ENCODE data around the gene ZFP62. TPM values are rescaled to one million over a fixed set of nuclear protein-coding genes. Genes with fewer than 3 reads are reported as not detected.
"Not testable (repeated sequence)": the region's sequence is repeated elsewhere in the genome, so short reads cannot be mapped to it uniquely, and the experiment has no call there.

The ZFP62 gene
- total RNA-seq, 1 experiment from 2014 or later: 16.9 TPM

DNA sequence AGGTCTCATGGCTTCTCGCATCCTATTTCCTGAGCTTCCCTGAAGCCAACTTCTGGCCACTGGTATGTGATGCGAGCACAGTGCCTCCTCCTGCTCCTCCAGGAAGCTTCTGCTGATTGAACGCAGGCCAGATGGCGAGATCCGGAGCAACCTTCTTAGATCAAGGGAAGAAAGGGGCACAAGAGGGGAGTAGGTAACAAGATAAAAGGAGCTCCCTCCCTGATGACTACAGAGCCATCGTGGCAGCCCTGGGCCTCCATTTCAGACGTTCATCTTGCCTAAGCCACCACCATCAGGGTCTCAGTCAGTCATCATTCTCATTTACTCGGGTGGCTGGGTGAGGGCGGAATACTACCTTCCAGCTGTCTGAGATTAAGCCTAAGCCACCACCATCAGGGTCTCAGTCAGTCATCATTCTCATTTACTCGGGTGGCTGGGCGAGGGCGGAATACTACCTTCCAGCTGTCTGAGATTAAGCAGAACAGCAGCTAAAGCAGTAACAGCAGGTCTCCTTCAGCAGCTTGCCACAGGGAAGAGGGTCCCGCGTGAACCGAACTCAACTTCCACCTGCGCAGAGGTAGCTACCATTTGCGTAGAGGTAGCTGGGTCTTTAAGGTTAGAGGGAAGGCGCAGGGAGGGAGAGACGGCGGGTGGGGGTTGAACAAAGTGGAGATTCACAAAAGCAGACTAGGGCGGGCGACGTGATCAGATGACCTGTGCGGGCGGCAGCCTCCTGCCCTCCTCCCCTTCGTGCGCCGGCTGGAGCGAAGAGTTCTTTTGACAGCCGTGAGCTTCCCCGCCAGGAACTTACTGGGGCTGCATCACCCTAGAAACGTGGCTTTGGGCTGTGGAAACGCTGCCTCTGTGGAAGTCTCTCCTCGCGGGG lies 30.6 kb downstream of the ZFP62 start:
- peak; percentile 47 for DNase-seq (ENCODE audit: low read depth)

DNA sequence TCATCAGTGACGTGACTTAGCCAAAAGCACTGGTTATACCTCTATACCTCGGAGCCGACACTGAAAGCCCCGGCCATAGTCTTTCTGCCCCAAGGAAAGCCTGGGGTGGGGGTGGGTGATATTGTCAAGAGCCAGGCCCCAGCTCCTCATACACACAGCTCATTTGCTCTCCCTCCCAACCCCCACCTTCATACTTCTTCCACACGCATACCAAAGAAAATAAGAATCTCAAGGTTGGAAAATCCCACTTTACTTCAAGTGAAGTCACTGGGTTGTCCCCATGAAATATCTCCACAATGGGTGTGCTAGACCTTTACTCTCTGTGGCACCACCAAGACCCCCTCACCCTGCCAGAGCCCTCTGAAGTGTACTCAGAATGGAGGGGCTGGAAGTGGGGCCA lies 31.4 kb downstream of the ZFP62 start:
- DNase-seq (ENCODE audit: low read depth): no peak

DNA sequence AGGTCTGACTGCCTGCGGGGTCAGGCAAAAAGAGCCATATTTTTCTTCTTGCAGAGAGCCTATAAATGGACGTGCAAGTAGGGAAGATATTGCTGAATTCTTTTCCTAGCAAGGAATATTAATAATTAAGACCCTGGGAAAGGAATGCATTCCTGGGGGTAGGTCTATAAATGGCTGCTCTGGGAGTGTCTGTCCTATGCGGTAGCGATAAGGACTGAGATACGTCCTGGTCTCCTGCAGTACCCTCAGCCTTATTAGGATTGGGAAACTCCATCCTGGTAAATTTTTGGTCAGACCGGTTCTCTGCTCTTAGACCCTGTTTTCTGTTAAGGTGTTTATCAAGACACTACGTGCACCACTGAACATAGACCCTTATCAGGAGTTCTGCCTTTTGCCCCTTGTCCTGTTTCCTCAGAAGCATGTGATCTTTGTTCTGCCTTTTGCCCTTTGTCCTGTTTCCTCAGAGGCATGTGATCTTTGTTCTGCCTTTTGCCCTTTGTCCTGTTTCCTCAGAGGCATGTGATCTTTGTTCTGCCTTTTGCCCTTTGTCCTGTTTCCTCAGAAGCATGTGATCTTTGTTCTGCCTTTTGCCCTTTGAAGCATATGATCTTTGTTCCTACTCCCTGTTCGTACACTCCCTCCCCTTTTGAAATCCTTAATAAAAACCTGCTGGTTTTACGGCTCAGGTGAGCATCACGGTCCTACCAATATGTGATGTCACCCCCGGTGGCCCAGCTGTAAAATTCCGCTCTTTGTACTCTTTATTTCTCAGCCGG lies 32.1 kb downstream of the ZFP62 start:
- not testable (repeated sequence) for DNase-seq (ENCODE audit: low read depth)

DNA sequence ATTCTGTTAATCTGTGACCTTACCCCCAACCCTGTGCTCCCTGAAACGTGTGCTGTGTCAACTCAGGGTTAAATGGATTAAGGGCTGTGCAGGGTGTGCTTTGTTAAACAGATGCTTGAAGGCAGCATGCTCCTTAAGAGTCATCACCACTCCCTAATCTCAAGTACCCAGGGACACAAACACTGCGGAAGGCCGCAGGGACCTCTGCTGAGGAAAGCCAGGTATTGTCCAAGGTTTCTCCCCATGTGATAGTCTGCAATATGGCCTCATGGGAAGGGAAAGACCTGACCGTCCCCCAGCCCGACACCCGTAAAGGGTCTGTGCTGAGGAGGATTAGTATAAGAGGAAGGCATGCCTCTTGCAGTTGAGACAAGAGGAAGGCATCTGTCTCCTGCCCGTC lies 33.7 kb downstream of the ZFP62 start:
- not testable (repeated sequence) for DNase-seq (ENCODE audit: low read depth)

DNA sequence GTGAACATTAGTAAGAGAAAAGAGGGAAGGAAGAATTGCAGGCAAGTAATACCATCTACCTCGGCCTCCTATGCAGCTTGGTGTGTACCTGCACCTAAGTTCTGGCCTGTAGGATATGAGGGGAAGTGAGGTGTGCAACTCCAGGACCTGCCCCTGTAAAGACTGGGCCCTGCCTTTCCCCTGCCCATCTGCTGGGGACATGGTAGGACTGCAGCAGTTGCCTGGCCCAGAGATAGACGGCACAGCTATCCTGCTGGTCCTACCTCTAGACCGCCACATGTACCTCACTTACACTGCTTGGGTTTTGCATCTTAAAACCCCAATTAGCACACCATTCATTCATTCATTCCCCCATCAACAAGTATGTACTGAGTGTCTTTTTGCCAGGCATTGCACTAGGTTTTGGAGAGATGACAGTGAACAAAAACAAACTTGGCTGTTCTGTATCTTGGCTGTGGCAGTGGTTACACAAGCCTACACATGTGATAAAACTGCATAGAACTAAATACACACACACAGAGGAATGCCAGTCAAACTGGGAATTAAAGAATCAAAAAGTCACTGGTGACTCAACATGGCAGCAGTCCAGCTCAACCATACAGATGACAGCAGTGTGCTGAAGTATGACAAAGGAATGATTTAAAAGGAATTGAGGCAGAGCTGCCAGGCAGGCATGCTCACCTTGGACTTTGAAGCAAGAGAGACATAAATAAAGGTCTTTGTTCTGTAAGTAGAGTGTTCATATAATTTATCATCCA lies 35.1 kb downstream of the ZFP62 start:
- peak; percentile 90 for DNase-seq (ENCODE audit: low read depth)

DNA sequence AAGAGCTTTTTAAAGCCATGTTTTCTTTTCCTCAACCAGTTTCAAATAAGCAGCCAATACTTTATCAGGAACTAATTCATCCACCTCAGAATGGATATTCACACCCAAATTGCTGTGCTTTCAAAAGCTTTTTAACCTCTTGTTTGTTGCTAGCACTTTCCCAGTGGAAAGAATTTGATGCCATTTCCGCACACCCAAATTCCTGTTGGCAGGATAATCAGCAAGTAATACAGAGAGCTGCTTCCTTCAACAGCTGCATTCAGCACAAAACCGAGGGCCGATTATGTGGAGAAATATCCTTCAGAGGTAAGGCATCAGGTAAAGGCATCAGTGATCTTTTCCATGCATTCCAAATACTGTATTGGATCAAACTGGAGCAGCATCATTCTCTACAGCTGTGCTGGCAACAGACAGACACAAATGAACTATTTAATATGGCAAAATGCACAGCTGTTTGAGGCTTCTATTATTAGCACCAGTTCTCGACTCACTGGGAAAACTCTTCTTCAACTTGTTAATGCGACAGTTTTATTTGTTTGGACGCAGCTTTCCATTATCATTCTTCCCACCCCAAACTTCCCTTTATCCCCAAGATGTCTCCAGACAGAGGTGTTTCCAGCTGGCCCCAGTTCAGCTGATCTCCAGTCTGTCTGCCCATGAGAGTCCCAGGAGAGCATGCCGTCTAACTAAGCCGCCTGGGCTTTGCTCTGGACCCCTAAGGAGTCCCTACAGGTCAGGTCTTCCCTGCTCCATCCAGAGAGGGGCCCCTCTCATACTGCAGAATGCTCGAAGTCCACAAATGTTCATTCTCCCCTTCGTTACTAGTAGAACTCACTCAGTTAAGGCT lies 36.2 kb downstream of the ZFP62 start:
- no peak for DNase-seq (ENCODE audit: low read depth)

DNA sequence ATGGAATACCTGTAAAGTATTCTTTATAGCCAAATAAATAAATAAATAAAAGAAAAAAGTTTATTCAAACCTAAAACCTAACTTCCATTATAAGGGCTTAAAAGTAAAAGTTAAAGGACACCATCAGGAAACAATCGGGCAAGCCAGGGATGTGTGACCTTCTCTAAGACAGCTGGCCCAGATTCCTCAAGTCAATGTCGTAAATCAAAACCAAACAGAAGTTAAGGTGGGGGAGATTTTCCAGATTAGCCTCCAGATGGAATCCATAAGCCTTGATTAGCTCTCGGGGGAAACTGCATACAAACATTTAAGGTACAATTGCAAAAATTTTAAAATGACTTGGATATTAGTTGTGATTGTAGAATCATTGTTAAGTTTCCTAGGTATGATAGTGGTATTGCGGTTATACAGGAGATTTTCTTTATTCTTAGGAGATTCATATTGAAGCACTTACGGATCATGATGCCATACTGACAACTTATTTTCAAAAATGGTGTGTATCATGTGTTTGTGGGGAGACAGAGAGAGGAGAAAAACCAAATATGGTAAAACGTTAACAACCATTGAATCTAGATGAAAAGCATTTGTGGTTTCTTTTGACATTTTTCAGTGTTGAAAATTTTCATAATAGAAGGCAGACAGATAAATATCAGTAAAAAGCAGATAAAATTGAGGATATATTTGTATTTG lies 37.0 kb downstream of the ZFP62 start:
- no peak for DNase-seq (ENCODE audit: low read depth)

DNA sequence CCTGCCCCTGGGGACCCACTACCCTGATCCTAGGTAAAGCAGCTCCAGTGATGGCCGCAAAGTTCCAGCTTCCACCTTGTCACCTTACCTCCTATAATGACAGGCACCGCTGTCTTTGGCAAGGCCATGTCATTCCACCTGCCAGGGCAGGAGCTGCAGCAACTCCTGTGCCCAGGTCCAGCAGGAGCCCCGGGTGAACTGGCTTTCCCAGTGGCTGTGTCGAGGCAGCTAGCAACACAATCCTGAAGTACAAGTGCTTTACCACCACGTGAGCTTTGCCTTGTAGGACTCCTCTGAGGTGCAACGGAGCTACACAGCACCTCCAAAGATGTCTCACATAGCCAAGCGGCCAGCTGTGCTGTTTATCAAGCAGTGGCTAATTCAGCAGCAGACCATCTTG lies 37.7 kb downstream of the ZFP62 start:
- no peak for DNase-seq (ENCODE audit: low read depth)

DNA sequence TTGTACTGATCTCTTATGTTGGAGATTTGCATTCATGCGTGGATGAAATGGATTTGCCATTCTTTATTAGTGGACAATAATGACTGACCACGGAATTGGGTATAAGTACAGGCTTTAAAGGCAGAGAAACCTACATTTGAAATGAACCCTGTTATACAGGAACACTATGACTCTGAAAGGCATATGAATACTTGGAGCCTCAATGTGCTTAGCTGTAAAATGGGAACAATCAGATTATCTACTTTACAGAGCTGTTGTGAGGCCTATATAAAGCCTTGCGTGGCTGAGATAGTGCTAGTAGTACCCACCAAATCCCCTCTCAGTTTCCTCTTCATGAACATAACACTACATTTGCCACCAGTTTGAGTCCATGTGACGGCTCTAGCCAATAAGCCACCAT lies 39.5 kb downstream of the ZFP62 start:
- no peak for DNase-seq (ENCODE audit: low read depth)

DNA sequence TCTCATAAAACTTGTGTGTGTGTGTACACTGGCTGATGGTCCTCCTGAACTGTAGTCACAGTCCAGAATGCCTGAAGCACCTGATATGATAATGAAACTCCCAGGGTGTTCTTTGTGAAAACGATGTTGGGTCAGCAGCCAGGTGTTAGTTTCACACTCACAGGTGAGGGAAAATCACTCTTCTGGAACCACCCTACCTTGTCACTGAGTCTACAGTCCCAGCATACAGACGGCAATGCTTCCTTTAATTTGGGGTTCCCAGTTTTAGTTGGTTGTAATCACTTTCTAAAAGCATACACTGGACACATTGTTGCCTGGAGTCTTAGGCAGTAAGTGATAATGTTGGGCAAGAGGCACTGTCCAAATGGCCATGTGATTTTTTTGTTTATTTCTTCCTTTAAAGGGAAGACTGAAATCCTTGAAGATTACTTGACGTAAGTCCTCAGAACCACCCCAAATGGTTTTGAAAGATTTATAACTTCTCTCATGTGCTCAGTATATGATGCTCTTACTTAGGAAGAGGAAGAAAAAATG lies 40.2 kb downstream of the ZFP62 start:
- no peak for DNase-seq (ENCODE audit: low read depth)

DNA sequence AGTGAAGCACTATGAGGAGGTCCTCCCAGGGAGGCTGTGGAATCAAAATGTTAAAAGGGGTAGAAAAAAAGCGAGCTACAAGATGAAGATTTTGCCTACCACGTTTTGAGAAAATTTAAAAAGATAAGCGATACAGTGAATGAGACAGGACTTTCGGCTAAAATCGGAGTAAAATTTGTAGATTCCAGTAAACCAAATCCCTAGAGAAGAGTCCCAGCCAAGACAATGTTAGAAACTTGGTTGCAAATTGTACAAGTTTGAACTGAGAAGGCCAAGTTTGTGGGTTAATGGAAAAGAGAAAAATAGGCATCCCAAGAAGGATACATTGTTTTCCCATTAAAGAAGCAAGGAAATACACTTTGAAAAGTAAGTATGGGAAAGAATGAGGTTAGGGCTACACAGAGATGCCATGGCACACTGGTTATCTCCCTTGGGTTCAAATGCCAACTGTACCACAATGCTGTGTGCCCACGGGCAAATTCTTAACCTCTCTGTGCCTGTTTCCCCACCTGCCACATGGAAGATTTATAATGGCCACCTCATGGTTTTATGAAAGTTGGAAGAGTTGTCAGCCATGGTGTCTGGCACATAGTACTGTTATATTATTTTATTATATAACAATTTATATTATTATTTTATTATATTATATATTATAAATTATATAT lies 42.3 kb downstream of the ZFP62 start:
- no peak for DNase-seq (ENCODE audit: low read depth)

DNA sequence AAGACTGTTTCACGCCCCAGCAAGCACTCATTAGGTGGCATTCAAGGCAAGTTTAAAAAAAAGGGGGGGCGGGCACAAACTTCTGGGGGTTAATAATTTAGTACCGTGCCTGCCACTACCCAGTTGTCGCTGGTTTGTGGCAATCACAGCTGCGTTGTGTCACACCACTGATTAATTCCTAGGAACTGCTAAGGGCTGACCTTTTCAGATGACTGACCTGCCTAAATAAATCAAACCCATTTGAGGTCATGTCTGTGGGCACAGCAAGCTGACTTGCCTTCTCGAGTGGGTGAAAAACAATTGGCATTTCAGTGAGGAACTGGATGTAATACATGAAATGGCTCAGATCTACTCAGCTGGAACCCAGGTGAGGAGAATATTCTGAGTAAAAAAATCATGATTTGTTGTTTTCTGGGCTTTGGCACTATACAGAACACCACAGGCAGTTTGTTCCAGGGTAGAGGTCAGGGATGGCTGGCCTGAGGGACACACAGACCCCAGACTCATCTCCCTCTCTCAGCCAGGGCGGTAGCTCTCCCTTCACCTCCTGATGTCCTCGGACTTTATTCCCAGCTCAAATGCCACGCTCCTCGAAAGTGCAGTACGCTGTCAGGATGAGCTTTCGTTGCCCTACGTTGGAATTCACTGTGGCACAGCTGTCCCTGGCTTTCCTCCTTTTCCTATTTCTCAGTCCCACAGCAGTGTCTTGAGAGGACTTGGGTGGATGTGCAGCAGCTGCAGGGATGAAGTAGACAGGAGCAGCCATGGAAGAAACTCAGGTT lies 43.0 kb downstream of the ZFP62 start:
- DNase-seq (ENCODE audit: low read depth): no peak

DNA sequence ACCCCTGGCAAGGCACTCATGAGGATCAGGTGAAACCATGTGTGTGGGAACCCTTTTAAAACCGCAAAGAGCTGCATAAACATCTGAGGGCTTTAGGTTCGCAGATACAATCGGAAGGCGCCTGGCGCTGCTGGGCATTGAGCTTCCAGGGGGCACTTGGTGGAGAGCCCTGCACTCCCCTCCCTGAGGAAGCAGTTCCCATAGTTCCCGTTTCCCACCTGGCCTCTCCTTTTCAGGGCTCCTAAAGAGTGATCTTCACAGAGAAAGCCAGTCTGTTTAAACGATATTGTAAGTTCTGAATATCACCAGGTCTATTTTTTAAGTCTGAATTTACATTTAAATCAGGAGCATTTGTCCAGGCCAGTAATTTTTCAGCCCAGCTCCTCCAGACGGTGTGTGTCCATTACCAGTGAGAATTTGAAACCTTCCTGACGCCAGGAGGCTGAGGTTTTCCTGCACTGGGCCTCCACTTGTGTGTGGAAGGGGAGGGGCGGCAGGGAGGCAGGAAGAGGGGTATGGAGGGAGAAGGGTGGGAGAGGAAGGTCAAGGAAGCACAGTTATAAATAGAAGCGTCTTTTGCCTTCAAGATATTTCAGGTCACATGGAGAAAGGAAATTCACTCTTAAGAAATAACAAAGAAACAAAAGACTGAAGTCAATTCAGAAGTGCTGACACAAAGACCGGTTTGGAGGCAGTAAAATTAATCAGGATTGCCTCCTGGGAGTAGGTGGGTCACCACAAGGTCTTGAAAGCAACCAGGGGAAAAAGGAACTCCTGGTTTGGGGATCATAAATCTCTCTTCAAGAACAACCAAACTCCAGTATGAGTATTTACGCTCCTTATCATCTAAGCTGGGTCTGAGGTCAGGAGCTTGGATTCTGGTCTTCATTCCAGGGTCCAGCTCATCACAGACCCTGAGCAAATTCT lies 44.2 kb downstream of the ZFP62 start:
- DNase-seq (ENCODE audit: low read depth): peak; percentile 25

DNA sequence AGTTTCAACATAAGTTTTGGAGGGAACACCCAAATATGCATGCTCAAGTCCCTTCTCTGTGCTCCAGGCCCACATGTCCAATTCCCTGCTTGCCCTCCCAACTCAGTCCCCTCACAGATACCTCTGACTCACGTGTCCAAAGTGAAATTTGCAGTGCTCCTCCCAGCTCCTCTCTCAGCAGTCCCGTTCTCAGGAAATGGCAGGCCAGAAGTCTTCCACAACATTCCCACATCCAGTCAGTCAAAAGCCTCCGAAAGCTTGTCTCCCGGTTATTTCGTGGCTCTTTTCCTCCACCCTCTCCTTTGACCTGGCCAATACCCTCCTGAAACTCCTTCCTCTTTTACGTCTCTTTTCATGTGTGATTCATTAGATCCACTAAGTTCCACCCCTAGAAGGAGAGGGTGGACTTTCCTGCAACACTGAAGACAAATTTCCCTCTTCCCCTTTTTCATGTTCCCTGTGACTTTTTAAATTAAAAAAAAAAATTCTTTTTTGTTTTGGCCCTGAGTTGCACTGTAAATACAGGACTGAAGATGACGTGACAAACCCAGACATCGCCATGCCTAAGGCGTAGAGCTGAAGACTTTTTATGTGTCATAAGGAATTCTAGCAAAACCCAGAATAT lies 45.7 kb downstream of the ZFP62 start:
- DNase-seq (ENCODE audit: low read depth): no peak

DNA sequence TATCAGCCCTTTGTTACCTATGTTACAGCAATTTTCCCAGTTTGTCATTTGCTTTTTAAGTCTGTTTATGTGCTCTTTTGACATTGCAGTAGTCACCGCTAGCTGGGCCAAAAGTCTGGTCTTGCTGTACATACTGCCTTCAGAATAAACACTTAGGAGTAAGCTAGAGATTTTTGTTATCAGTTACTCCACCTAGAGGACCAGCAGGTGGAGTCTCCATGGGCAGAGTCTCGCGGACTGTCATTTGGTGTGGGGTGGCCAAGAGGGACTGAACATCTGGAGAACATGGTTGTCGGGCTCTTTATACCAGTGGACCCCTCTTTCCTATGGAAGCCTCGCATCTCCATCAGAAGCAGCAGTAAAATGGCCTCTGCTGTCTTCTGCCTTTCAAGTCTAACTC lies 47.7 kb downstream of the ZFP62 start:
- no peak for DNase-seq (ENCODE audit: low read depth)

DNA sequence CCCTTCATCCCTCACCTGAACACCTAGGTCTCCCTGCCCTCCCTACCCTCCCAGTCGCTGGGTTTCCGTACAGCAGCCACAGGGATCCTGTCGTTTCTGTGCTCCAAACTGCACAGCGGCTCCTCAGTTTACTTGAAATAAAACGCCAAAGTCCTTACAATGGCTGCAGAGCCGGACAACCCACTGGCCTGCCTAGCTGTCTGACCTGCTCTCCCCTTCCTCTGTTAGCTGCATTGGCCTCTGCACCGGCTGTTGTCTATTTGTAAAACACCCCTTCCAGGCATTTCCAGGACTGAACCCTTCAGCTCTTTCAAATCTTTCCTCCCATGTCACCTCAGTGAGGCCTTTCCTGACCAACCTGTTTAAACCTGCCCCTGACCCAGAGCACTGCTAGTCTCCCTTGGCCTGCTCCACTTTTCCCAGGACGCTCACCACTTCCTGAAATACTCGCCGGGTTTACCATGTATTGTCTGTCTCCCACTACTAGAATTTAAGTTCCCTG lies 49.4 kb downstream of the ZFP62 start:
- DNase-seq (ENCODE audit: low read depth): no peak

DNA sequence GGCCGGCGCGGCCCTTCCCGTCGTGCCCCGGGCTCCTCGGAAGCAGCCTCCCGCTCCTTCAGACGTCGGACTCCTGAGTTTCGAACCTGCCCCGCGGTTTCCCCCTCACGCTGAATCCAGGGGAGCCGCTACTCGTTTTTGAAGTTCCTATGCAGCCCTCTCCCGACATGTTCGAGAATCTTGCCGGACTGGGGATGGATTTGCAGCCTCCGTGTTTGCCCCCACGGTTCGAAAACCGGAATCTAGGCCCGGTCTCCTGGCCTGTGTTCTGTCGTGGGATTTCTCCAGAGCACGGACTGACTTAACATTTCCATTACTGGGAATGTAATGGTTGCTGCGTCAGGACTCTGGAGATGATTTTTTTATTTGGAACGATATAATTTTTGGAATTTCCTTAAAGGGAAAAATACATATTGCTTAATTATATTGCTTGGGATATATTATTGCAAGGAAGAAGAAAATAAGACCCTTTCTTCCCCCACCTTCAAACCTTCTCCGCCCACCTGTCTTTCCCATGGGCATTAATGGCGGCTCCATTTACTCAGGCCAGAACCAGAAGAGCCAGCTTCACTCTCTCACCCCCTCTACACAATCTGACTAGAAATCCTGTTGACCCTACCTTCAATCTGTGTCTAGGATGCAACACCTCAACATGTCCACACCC lies 50.0 kb downstream of the ZFP62 start:
- no peak for DNase-seq (ENCODE audit: low read depth)
